Suprapubic skin (tissue), 4 donors: Measurements from ENCODE around the gene CEP112. TPM values are rescaled to one million over a fixed set of nuclear protein-coding genes. Genes with fewer than 3 reads are reported as not detected.

ENCODE experiments used
- DNase-seq, 2 donors: peaks; one replicate each; pipeline ENCODE4 v3.0.0-alpha.2; 2019; ENCODE audit warnings: low spot score in 2 of 2
- H3K27ac ChIP-seq: fragments of 200-600 bp; sonication (generic); one replicate; pipeline ENCODE4 v1.5.1; 2019
- H3K27me3 ChIP-seq: fragments of 200-600 bp; sonication (generic); one replicate; pipeline ENCODE4 v1.5.1; 2019
- H3K36me3 ChIP-seq: fragments of 200-600 bp; sonication (generic); one replicate; pipeline ENCODE4 v1.5.1; 2019
- H3K4me1 ChIP-seq: fragments of 200-600 bp; sonication (generic); one replicate; pipeline ENCODE4 v1.5.1; 2019
- H3K4me3 ChIP-seq: fragments of 200-600 bp; sonication (generic); one replicate; pipeline ENCODE4 v1.5.1; 2019; ENCODE audit warnings: mild to moderate bottlenecking
- H3K9me3 ChIP-seq: fragments of 200-600 bp; sonication (generic); one replicate; pipeline ENCODE4 v1.5.1; 2019
- EP300 ChIP-seq: sonication (generic); formaldehyde crosslinking; IDR thresholded peaks from one replicate; pipeline ENCODE4 v1.6.1; 2017; ENCODE audit warnings: antibody characterized with exemption
- POLR2A ChIP-seq, 2 donors: fragments of 450-650 bp; IDR thresholded peaks; one replicate each; pipeline ENCODE4 v1.6.1; 2017; ENCODE audit warnings: antibody characterized with exemption in 2 of 2, mild to moderate bottlenecking in 2 of 2, moderate library complexity in 2 of 2
- POLR2AphosphoS5 ChIP-seq, 3 donors: sonication (generic); formaldehyde crosslinking; IDR thresholded peaks; one replicate each; pipeline ENCODE4 v1.6.1; 2017; ENCODE audit warnings: antibody characterized with exemption in 3 of 3
- WGBS: methylation state at CpG from one replicate; pipeline ENCODE4 v1.1.5; 2018; 5-methylcytosine and 5-hydroxymethylcytosine counted together
- total RNA-seq, 4 donors: library from RNA; depleted of rRNA; stranded (reverse); fragments of >200 nt; gene quantifications; one replicate each; pipeline ENCODE4 v1.1.0, GENCODE V29; 2016
- TF ChIP-seq, protein P1 (sequence below), 2 donors: fragments of 200-600 bp in 1 of 2; fragments of 450-650 bp in 1 of 2; sonication (generic) in 1 of 2; IDR thresholded peaks; one replicate each; pipeline ENCODE4 v1.5.1; 2016 to 2019; ENCODE audit warnings: antibody characterized with exemption in 2 of 2, mild to moderate bottlenecking in 1 of 2, moderate library complexity in 1 of 2

Gene CEP112
- total RNA-seq, 4 donors from 2014 or later: 0.68 to 14.1 (median 6.6) TPM

DNA sequence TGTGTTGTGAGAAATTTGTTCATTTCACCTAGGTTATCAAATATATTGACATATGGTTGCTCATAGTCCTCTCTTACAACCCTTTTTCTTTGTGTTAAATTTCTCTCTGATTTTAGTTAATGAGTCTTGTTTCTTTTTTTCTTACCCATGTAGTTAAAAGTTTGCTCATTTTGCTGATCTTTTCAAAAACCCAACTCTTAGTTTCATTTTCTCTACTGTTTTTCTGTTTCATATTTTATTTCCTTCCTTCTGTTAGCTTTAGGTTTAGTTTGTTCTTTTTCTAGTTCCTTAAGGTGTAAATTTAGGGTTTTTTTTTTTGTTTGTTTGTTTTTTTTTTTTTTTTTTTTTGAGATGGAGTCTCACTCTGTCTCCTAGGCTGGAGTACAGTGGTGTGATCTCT is 42.4 kb downstream of the CEP112 start:
- TF ChIP-seq POLR2A (IDR thresholded peaks at IDR 0.05) (no peak), EP300 (no peak), POLR2AphosphoS5 (IDR thresholded peaks at IDR 0.05) (no peak)
- TF ChIP-seq, protein P1, sequence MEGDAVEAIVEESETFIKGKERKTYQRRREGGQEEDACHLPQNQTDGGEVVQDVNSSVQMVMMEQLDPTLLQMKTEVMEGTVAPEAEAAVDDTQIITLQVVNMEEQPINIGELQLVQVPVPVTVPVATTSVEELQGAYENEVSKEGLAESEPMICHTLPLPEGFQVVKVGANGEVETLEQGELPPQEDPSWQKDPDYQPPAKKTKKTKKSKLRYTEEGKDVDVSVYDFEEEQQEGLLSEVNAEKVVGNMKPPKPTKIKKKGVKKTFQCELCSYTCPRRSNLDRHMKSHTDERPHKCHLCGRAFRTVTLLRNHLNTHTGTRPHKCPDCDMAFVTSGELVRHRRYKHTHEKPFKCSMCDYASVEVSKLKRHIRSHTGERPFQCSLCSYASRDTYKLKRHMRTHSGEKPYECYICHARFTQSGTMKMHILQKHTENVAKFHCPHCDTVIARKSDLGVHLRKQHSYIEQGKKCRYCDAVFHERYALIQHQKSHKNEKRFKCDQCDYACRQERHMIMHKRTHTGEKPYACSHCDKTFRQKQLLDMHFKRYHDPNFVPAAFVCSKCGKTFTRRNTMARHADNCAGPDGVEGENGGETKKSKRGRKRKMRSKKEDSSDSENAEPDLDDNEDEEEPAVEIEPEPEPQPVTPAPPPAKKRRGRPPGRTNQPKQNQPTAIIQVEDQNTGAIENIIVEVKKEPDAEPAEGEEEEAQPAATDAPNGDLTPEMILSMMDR (IDR thresholded peaks at IDR 0.05): no peak
- Histone ChIP-seq H3K4me1 (no peaks in the 10 kb centered on the region), H3K27ac (no peak overlapping the region), H3K36me3 (no peaks in the 10 kb centered on the region), H3K9me3 (no peaks in the 10 kb centered on the region), H3K27me3 (no peaks in the 10 kb centered on the region), H3K4me3 (no peak overlapping the region)
- DNase-seq: no peak

DNA sequence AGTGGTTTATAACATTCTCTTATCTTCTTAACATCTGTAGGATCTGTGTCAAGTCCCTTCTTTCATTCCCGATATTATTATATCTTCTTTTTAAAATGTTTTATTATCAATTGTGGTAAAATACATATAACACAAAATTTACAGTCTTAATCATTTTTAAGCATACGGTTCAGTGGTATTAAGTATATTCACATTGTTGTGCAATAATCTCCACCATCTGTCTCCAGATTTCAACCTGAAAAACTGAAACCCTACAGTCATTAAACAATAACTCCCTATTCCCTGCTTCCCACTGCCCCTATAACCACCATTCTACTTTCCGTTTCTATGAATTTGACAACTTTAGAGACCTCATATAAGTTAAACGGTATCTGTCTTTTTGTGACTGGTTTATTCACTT is 45.5 kb downstream of the CEP112 start:
- Histone ChIP-seq H3K27ac (no peak overlapping the region), H3K9me3 (no peaks in the 10 kb centered on the region), H3K4me1 (no peaks in the 10 kb centered on the region), H3K36me3 (no peaks in the 10 kb centered on the region), H3K4me3 (no peak overlapping the region), H3K27me3 (no peaks in the 10 kb centered on the region)
- WGBS: 89% methylated on average over 4 of the region's 4 CpGs
- no peak for DNase-seq
- no peak for TF ChIP-seq POLR2AphosphoS5 (IDR thresholded peaks at IDR 0.05)
- TF ChIP-seq, protein P1 (IDR thresholded peaks at IDR 0.05): no peak
- no peak for TF ChIP-seq EP300
- no peak for TF ChIP-seq POLR2A (IDR thresholded peaks at IDR 0.05)

DNA sequence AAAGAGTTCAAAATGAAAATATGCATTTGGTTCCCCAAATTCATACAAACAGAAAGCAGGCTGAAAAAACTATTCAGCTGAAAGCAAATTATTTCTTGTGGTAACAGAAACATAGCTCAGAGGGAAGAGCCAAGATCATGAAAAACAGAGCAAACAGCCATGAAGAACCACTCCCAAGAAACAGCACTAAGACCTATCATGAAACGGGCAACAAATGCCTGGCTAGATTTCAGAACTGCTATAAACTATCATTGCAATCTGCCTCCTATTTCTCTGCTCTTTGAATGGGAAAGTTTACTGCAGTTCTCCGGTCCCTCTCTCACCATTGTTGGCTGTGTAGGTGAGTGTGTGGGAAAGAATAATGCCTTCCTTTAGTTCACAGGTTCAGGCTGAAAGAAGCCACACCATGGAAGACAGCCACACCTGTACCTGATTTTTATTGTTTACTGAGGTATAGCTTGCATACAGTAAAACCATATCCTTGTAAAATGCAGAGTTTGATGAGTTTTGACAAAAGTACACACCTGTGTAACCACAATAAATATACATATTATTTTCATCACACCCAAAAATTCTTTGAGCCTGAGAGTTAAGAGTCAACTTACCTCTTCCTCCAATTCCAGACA is 48.2 kb downstream of the CEP112 start:
- Histone ChIP-seq H3K4me1 (no peaks in the 10 kb centered on the region), H3K9me3 (no peaks in the 10 kb centered on the region), H3K4me3 (no peak overlapping the region), H3K27me3 (no peaks in the 10 kb centered on the region), H3K27ac (no peak overlapping the region), H3K36me3 (no peaks in the 10 kb centered on the region)
- TF ChIP-seq, protein P1 (IDR thresholded peaks at IDR 0.05): no peak
- no peak for TF ChIP-seq POLR2A (IDR thresholded peaks at IDR 0.05)
- TF ChIP-seq EP300: no peak
- no peak for TF ChIP-seq POLR2AphosphoS5 (IDR thresholded peaks at IDR 0.05)
- WGBS: 56% methylated on average over 2 of the region's 2 CpGs
- no peak for DNase-seq

DNA sequence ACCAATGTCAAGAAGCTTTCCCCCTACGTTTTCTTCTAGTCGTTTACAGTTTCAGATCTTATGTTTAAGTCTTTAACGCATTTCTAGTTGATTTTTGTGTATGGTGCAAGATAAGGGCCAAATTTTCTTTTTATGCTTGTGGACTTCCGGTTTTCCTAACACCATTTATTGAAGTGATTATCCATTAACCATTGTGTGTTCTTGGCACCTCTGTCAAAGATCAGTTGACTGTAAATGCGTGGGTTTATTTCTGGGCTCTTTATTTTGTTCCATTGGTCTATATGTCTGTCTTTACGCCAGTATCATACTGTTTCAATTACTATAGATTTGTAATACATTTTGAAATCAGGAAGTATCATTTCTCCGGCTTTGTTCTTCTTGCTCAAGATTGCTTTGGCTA is 49.5 kb downstream of the CEP112 start:
- Histone ChIP-seq H3K4me1 (no peaks in the 10 kb centered on the region), H3K4me3 (no peak overlapping the region), H3K9me3 (no peaks in the 10 kb centered on the region), H3K27me3 (no peaks in the 10 kb centered on the region), H3K36me3 (no peaks in the 10 kb centered on the region), H3K27ac (no peak overlapping the region)
- TF ChIP-seq POLR2AphosphoS5 (IDR thresholded peaks at IDR 0.05): no peak
- TF ChIP-seq, protein P1 (IDR thresholded peaks at IDR 0.05): no peak
- TF ChIP-seq EP300: no peak
- TF ChIP-seq POLR2A (IDR thresholded peaks at IDR 0.05): no peak
- 95% methylated on average over 7 of the region's 7 CpGs for WGBS
- DNase-seq: no peak

DNA sequence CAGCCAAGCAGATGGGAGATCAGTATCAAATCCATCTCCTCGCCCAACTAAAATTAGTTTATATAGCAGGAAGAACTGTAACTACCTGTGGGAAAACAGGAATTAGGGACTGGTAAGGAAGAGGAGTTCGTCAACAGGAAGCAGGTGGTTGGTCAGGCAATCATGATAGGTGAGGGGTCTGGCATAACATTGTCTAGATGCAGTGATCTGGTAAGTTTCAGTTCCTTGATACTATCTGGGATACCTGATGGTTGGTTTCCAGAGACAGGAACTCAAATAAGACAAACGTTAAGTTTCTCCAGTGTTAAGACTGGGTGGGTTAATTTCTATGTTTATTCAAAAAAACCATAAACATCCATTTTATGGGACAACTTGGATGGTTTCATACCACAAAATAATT is 53.8 kb downstream of the CEP112 start:
- H3K9me3 ChIP-seq: no peaks in the 10 kb centered on the region
- TF ChIP-seq EP300: no peak
- TF ChIP-seq, protein P1 (IDR thresholded peaks at IDR 0.05): no peak
- TF ChIP-seq POLR2A (IDR thresholded peaks at IDR 0.05): no peak
- TF ChIP-seq POLR2AphosphoS5 (IDR thresholded peaks at IDR 0.05): no peak
- 94% methylated on average over 3 of the region's 3 CpGs for WGBS
- no peak for DNase-seq
- H3K27me3 ChIP-seq: no peaks in the 10 kb centered on the region
- no peak overlapping the region for H3K4me3 ChIP-seq
- H3K27ac ChIP-seq: no peak overlapping the region
- H3K4me1 ChIP-seq: no peaks in the 10 kb centered on the region
- no peaks in the 10 kb centered on the region for H3K36me3 ChIP-seq
